ENCODE results near the gene CHCHD6. TPM values are rescaled to one million over a fixed set of nuclear protein-coding genes. Genes with fewer than 3 reads are reported as not detected.

Gene CHCHD6
- total RNA-seq, 4 donors from 2014 or later: 7.5 to 21.9 (median 16.3) TPM

- no peak overlapping the region for H3K27ac ChIP-seq
- H3K9me3 ChIP-seq: peaks cover 0 to 4% (median 0%) of the 10 kb centered on the region in 3 donors
- no peak for TF ChIP-seq POLR2A (IDR thresholded peaks at IDR 0.05)
- TF ChIP-seq CTCF (IDR thresholded peaks at IDR 0.05): no peak
- H3K4me1 ChIP-seq: peaks cover 0 to 13% (median 0%) of the 10 kb centered on the region in 3 donors
- DNase-seq: no peak
- intact Hi-C loops (cut with DNase I): loop anchor here (10.0 kb wide), 1 partner anchor 307 kb away; the partner anchor contains the start of gene PLXNA1
- H3K4me3 ChIP-seq: no peak overlapping the region
- WGBS, 2 donors: 70 to 83% methylated on average over 7 to 12 of the region's 13 CpGs
- peaks cover 0 to 37% (median 0%) of the 10 kb centered on the region in 4 donors for H3K27me3 ChIP-seq
- H3K36me3 ChIP-seq: no peaks in the 10 kb centered on the region
Observed at GRCh38 chr3:126677862-126678503, 26.1 kb upstream of the CHCHD6 start.

GRCh38 chr3:126678693-126679317 is 25.2 kb upstream of the CHCHD6 start:
- WGBS, 2 donors: 23 to 35% methylated on average over 18 to 23 of the region's 30 CpGs
- DNase-seq: no peak
- Histone ChIP-seq H3K27ac (no peak overlapping the region), H3K36me3 (no peaks in the 10 kb centered on the region), H3K9me3 (peaks cover 0 to under 1% (median 0%) of the 10 kb centered on the region in 3 donors), H3K4me3 (no peak overlapping the region), H3K4me1 (peaks cover 0 to 19% (median 0%) of the 10 kb centered on the region in 3 donors), H3K27me3 (peaks cover 0 to 37% (median 0%) of the 10 kb centered on the region in 4 donors)
- intact Hi-C loops (cut with DNase I): loop anchor here (10.0 kb wide), 1 partner anchor 306 kb away; the partner anchor contains the start of gene PLXNA1
- TF ChIP-seq POLR2A (IDR thresholded peaks at IDR 0.05) (no peak), CTCF (IDR thresholded peaks at IDR 0.05) (no peak)

GRCh38 chr3:126679318-126679751 is 24.7 kb upstream of the CHCHD6 start:
- WGBS, 2 donors: 0% methylated on average over 1 of the region's 20 CpGs; no CpG with 5 or more reads in 1 of the 2 donors
- H3K27ac ChIP-seq: no peak overlapping the region
- H3K36me3 ChIP-seq: no peaks in the 10 kb centered on the region
- intact Hi-C loops (cut with DNase I): loop anchor here (10.0 kb wide), 1 partner anchor 305 kb away; the partner anchor contains the start of gene PLXNA1
- H3K4me3 ChIP-seq: no peak overlapping the region
- H3K9me3 ChIP-seq: no peaks in the 10 kb centered on the region
- H3K27me3 ChIP-seq: peaks cover 0 to 37% (median 0%) of the 10 kb centered on the region in 4 donors
- TF ChIP-seq POLR2A (IDR thresholded peaks at IDR 0.05) (no peak), CTCF (IDR thresholded peaks at IDR 0.05) (peak; percentile 77 to 99 (median 89))
- H3K4me1 ChIP-seq: peaks cover 0 to 24% (median 0%) of the 10 kb centered on the region in 3 donors
- DNase-seq: peak; percentile 11

- DNase-seq: no peak
- 74 to 82% methylated on average over 11 of the region's 11 CpGs for WGBS, 2 donors
- no peaks in the 10 kb centered on the region for H3K9me3 ChIP-seq
- H3K27ac ChIP-seq: no peak overlapping the region
- peaks cover 0 to 31% (median 0%) of the 10 kb centered on the region in 3 donors for H3K4me1 ChIP-seq
- TF ChIP-seq POLR2A (IDR thresholded peaks at IDR 0.05): no peak
- no peak for TF ChIP-seq CTCF (IDR thresholded peaks at IDR 0.05)
- H3K27me3 ChIP-seq: peaks cover 0 to 37% (median 0%) of the 10 kb centered on the region in 4 donors
- intact Hi-C loops (cut with DNase I): loop anchor here (5.0 to 10.0 kb wide), 2 partner anchors 305 to 862 kb away; partner anchors contain the start of gene PLXNA1
- no peaks in the 10 kb centered on the region for H3K36me3 ChIP-seq
- H3K4me3 ChIP-seq: no peak overlapping the region
Observed at GRCh38 chr3:126679831-126680666, 24.0 kb upstream of the CHCHD6 start.
